Cardiac atrium fibroblast (primary cell): ENCODE results near the gene SH3BGRL. TPM values are rescaled to one million over a fixed set of nuclear protein-coding genes. Genes with fewer than 3 reads are reported as not detected.

Experiments used
- total RNA-seq: library from RNA; depleted of rRNA; stranded (reverse); fragments of >200 nt; gene quantifications from 2 replicates; pipeline ENCODE4 v1.2.3, GENCODE V29; 2015

Gene SH3BGRL
- 112 and 124 TPM in 2 replicates for total RNA-seq

DNA sequence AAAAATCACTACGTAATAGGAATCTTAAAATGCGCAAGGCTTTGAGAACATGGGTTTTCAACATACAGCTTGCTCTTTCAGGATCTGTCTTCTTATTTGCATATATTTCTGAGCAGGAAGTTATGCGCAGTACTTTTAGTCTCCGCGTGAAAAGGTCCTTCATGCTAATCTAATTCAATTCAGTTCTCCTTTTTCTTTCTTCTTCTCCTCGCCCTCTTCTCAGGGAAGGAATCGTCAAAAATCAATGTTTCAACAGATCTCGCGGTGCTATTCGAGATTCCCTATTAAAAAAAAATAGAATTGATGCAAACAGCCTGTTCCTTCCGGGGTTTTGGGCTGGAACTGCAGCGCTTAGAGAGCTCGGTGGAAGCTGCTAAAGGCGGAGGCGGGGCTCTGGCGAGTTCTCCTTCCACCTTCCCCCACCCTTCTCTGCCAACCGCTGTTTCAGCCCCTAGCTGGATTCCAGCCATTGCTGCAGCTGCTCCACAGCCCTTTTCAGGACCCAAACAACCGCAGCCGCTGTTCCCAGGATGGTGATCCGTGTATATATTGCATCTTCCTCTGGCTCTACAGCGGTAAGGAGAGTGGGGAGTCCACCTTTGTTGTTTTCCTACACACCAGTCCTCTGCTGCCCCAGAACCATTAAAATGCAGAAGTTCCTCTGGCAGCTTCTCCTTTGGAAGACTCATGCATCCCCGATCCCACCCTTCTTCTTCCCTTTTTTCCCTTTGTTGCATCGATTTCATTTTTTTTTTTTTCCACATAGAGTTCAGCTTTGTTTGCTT lies at the start of gene SH3BGRL, which contains the start of gene HMGN5:
SH3BGRL (plus strand) TSS at position 432 of the 785 bp plus-strand sequence; CDS start at position 531, 99 bp downstream.
HMGN5 (minus strand) TSS at position 243 of the 785 bp plus-strand sequence. CDS start 80,364 bp downstream, outside the sequence.

Other genes with a start within 250 kb of the SH3BGRL start
- 0.16 TPM in 1 of 2 replicates, not detected in the other for gene HMGN5, start 189 bp upstream of the SH3BGRL start, total RNA-seq